H1 (cell line): Measurements from ENCODE around the gene CRYAB.

Experiments
- ASH2L ChIP-seq: fragments of 200-600, 300-600 bp; sonication (generic); IDR thresholded peaks from one replicate; pipeline ENCODE4 v1.7.1; 2017; ENCODE audit warnings: low read length
- CBX5 ChIP-seq: fragments of 300-800, 300-1000 bp; sonication (generic); IDR thresholded peaks from 2 replicates; pipeline ENCODE4 v1.7.1; 2016; ENCODE audit warnings: antibody characterized with exemption, low read length, low read depth
- CBX8 ChIP-seq: fragments of 300-800, 300-1000 bp; sonication (generic); IDR thresholded peaks from 2 replicates; pipeline ENCODE4 v1.7.1; 2016; ENCODE audit warnings: low read depth, low read length, borderline replicate concordance
- CREB1 ChIP-seq: IDR thresholded peaks from 2 replicates; pipeline ENCODE4 v1.6.1; 2012; ENCODE audit warnings: inconsistent platforms
- EZH2 ChIP-seq: fragments of 200-600 bp; sonication (generic); IDR thresholded peaks from 2 replicates; pipeline ENCODE4 v1.7.1; 2012; ENCODE audit warnings: low read depth, mild to moderate bottlenecking, moderate library complexity, low read length, inconsistent platforms; ENCODE audit not compliant: severe bottlenecking
- POLR2A ChIP-seq, 2 experiments: IDR thresholded peaks; 1 replicate in 1 of 2; 2 replicates in 1 of 2; pipeline ENCODE4 v1.6.1; 2011; ENCODE audit warnings: low read depth in 2 of 2, low read length in 2 of 2, mild to moderate bottlenecking in 2 of 2; ENCODE audit errors: control extremely low read depth in 1 of 2
- RFX5 ChIP-seq: IDR thresholded peaks from 2 replicates; pipeline ENCODE4 v1.6.1; 2011; ENCODE audit warnings: low read depth, low read length, improper control_type of control experiment, borderline replicate concordance
- TEAD4 ChIP-seq: IDR thresholded peaks from 2 replicates; pipeline ENCODE4 v1.6.1; 2012; ENCODE audit warnings: low read depth, low read length, inconsistent platforms, mixed read lengths
- ZNF274 ChIP-seq: IDR thresholded peaks from 2 replicates; pipeline ENCODE4 v1.7.0; 2012; ENCODE audit warnings: low read length, borderline replicate concordance; ENCODE audit errors: extremely low read depth
- TF ChIP-seq, protein P1 (sequence below), 3 experiments: IDR thresholded peaks; 1 replicate in 2 of 3; 2 replicates in 1 of 3; pipeline versions ENCODE4 v1.5.1 to v1.6.1; 2011; ENCODE audit warnings: low read length in 3 of 3, mild to moderate bottlenecking in 3 of 3, inconsistent platforms in 2 of 3, low read depth in 1 of 3, moderate library complexity in 1 of 3; ENCODE audit not compliant: insufficient read depth in 1 of 3; ENCODE audit errors: control extremely low read depth in 1 of 3

DNA sequence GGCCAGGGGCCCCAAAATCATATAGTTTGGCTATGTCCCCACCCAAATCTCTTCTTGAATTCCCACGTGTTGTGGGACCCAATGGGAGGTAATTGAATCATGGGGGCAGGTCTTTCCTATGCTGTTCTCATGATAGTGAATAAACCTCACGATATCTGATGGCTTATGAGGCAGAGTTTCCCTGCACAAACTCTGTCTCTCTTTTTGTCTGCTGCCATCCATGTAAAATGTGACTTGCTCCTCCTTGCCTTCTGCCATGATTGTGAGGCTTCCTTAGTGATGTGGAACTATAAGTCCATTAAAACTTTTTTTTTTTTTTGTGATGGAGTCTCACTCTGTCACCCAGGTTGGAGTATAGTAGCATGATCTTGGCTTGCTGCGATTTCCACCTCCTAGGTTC, 40.0 kb upstream of the CRYAB start:
- TF ChIP-seq, protein P1, sequence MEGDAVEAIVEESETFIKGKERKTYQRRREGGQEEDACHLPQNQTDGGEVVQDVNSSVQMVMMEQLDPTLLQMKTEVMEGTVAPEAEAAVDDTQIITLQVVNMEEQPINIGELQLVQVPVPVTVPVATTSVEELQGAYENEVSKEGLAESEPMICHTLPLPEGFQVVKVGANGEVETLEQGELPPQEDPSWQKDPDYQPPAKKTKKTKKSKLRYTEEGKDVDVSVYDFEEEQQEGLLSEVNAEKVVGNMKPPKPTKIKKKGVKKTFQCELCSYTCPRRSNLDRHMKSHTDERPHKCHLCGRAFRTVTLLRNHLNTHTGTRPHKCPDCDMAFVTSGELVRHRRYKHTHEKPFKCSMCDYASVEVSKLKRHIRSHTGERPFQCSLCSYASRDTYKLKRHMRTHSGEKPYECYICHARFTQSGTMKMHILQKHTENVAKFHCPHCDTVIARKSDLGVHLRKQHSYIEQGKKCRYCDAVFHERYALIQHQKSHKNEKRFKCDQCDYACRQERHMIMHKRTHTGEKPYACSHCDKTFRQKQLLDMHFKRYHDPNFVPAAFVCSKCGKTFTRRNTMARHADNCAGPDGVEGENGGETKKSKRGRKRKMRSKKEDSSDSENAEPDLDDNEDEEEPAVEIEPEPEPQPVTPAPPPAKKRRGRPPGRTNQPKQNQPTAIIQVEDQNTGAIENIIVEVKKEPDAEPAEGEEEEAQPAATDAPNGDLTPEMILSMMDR (IDR thresholded peaks at IDR 0.05; ENCODE audit: control extremely low read depth in 1 of 3, insufficient read depth in 1 of 3, low read depth in 1 of 3, low read length in 3 of 3): no peak
- TF ChIP-seq CREB1 (no peak), POLR2A (IDR thresholded peaks at IDR 0.05; ENCODE audit: control extremely low read depth in 1 of 2, low read depth in 2 of 2, low read length in 2 of 2) (no peak), EZH2 (no peak), ZNF274 (no peak), CBX8 (no peak), TEAD4 (no peak), RFX5 (no peak), ASH2L (no peak), CBX5 (no peak)
